Endothelial cell of umbilical vein (primary cell): ENCODE measurements around the gene ARHGEF35. TPM values are rescaled to one million over a fixed set of nuclear protein-coding genes. Genes with fewer than 3 reads are reported as not detected.

Experiments used
- BruUV-seq: library from RNA; stranded (reverse); fragments of 400-500 nt; replicated peaks from 2 replicates; lab custom pipeline; 2021; lab: Mats Ljungman, UMichigan
- CTCF ChIA-PET: fragments of 300-600, 350-600 bp; sonication (Branson Sonifier 250); formaldehyde crosslinking; loops from one replicate; lab custom pipeline; 2021; ENCODE audit warnings: antibody characterized with exemption, inconsistent platforms; lab: Charles Lee
- POLR2A ChIA-PET: fragments of 300-600, 350-600 bp; sonication (Branson Sonifier 250); formaldehyde crosslinking; loops from one replicate; lab custom pipeline; 2021; ENCODE audit warnings: antibody characterized with exemption, inconsistent platforms; lab: Charles Lee
- DNase-seq: peaks from one replicate; pipeline ENCODE4 v3.0.0-alpha.2; 2011; ENCODE audit warnings: low read depth, low spot score
- FAIRE-seq: peaks from 2 replicates; lab custom pipeline; 2011; peaks lifted over from hg19 to GRCh38; lab: Jason Lieb, UNC
- H2AFZ ChIP-seq: 2 replicates; pipeline ENCODE4 v1.6.0; 2012; ENCODE audit warnings: low read depth, low read length, control low read depth, inconsistent platforms
- H3K27ac ChIP-seq: 2 replicates; pipeline ENCODE4 v1.5.1; 2011; ENCODE audit warnings: low read depth, mild to moderate bottlenecking, control low read depth, low read length, moderate library complexity; ENCODE audit not compliant: insufficient read depth
- H3K27me3 ChIP-seq, 2 experiments: 2 replicates each; pipeline versions ENCODE4 v1.6.0 to v1.6.1; 2011; ENCODE audit warnings: low read length in 2 of 2, mixed read lengths in 1 of 2; ENCODE audit not compliant: control insufficient read depth in 2 of 2, insufficient read depth in 2 of 2
- H3K36me3 ChIP-seq, 2 experiments: 2 replicates in 1 of 2; 3 replicates in 1 of 2; pipeline ENCODE4 v1.5.1; 2011; ENCODE audit warnings: low read length in 2 of 2, mild to moderate bottlenecking in 1 of 2, moderate library complexity in 1 of 2; ENCODE audit not compliant: control insufficient read depth in 2 of 2, insufficient read depth in 2 of 2; ENCODE audit errors: extremely low read depth in 1 of 2
- H3K4me1 ChIP-seq: 3 replicates; pipeline ENCODE4 v1.5.1; 2011; ENCODE audit warnings: mild to moderate bottlenecking, low read length; ENCODE audit not compliant: control insufficient read depth, insufficient read depth; ENCODE audit errors: extremely low read depth
- H3K4me2 ChIP-seq: 2 replicates; pipeline ENCODE4 v1.6.1; 2011; ENCODE audit warnings: low read length, control low read depth, mixed read lengths; ENCODE audit not compliant: insufficient read depth
- H3K4me3 ChIP-seq, 3 experiments: fragments of 200-600 bp in 1 of 3; sonication (generic), shearing (Covaris generic) in 1 of 3; replicated peaks in 1 of 3; 2 replicates each; pipeline ENCODE4 v1.5.1; 2011 to 2016; ENCODE audit warnings: control low read depth in 3 of 3, low read length in 3 of 3, mild to moderate bottlenecking in 2 of 3, inconsistent platforms in 1 of 3, low read depth in 1 of 3, moderate library complexity in 1 of 3; ENCODE audit not compliant: insufficient read depth in 1 of 3
- H3K79me2 ChIP-seq: 2 replicates; pipeline ENCODE4 v1.6.0; 2012; ENCODE audit warnings: low read length, inconsistent platforms; ENCODE audit not compliant: control insufficient read depth, insufficient read depth
- H3K9ac ChIP-seq: replicated peaks from 2 replicates; pipeline ENCODE3; 2011; ENCODE audit warnings: low read length, control low read depth; ENCODE audit not compliant: insufficient read depth; ENCODE audit errors: extremely low read depth
- H3K9me1 ChIP-seq: replicated peaks from 3 replicates; pipeline ENCODE4 v1.6.0; 2011; ENCODE audit warnings: mild to moderate bottlenecking, low read length; ENCODE audit not compliant: control insufficient read depth, insufficient read depth; ENCODE audit errors: extremely low read depth
- H3K9me3 ChIP-seq: replicated peaks from 2 replicates; pipeline ENCODE4 v1.5.1; 2012; ENCODE audit warnings: low read length, inconsistent platforms; ENCODE audit not compliant: control insufficient read depth, insufficient read depth
- H4K20me1 ChIP-seq: replicated peaks from 2 replicates; pipeline ENCODE3; 2011; ENCODE audit warnings: mild to moderate bottlenecking, low read length; ENCODE audit not compliant: control insufficient read depth, insufficient read depth; ENCODE audit errors: extremely low read depth
- EZH2 ChIP-seq: IDR thresholded peaks from 2 replicates; pipeline ENCODE4 v1.6.1; 2012; ENCODE audit warnings: borderline replicate concordance, low read depth, mild to moderate bottlenecking, moderate library complexity, low read length, inconsistent platforms; ENCODE audit not compliant: severe bottlenecking
- FOS ChIP-seq: IDR thresholded peaks from 2 replicates; pipeline ENCODE4 v1.6.1; 2011; ENCODE audit warnings: mild to moderate bottlenecking, low read length, moderate library complexity, borderline replicate concordance; ENCODE audit not compliant: insufficient read depth
- GATA2 ChIP-seq: IDR thresholded peaks from 2 replicates; pipeline ENCODE4 v1.7.0; 2011; ENCODE audit warnings: low read depth, mild to moderate bottlenecking, moderate library complexity, mixed read lengths, low read length; ENCODE audit not compliant: insufficient read length, insufficient read depth
- JUN ChIP-seq: IDR thresholded peaks from 2 replicates; pipeline ENCODE4 v1.6.1; 2011; ENCODE audit warnings: borderline replicate concordance, low read depth; ENCODE audit not compliant: insufficient read length, insufficient read depth
- MAX ChIP-seq: IDR thresholded peaks from 2 replicates; pipeline ENCODE4 v1.6.1; 2011; ENCODE audit not compliant: insufficient read depth, insufficient read length
- MYC ChIP-seq: IDR thresholded peaks from one replicate; pipeline ENCODE4 v1.6.1; 2011; ENCODE audit warnings: mild to moderate bottlenecking, low read depth, low read length
- POLR2A ChIP-seq: IDR thresholded peaks from 2 replicates; pipeline ENCODE4 v1.6.1; 2012; ENCODE audit warnings: low read depth, mild to moderate bottlenecking, control low read depth, low read length
- POLR2AphosphoS5 ChIP-seq: IDR thresholded peaks from 2 replicates; pipeline ENCODE4 v1.6.1; 2012; ENCODE audit warnings: low read depth, mild to moderate bottlenecking, control low read depth, low read length, moderate library complexity; ENCODE audit not compliant: insufficient read depth
- dilution Hi-C: fragments of 300-500 bp; cut with MboI; formaldehyde crosslinking; loops from one replicate; pipeline ENCODE4 v1.15.0; 2019; ENCODE audit warnings: low sequenced_read_pairs; ENCODE audit not compliant: extremely low pct_ligation_motif_present
- intact Hi-C: fragments of 100-400 bp; cut with micrococcal nuclease; formaldehyde crosslinking; loops from one replicate; pipeline ENCODE4 v1.10.0; 2022
- polyA plus RNA-seq, 4 experiments: library from polyadenylated mRNA; depleted of rRNA in 3 of 4; stranded (reverse) in 3 of 4; unstranded in 1 of 4; fragments of >200 nt; gene quantifications; 2 replicates each; pipeline versions ENCODE4 v1.2.1 to v1.2.3, GENCODE V29; 2011 to 2012; ENCODE audit warnings: missing spikeins in 1 of 4
- total RNA-seq: library from RNA; stranded (reverse); gene quantifications from 2 replicates; pipeline ENCODE4 v1.2.3, GENCODE V29; 2021
- TF ChIP-seq, protein P1 (sequence below), 2 donors: IDR thresholded peaks; 1 replicate in 1 of 2; 2 replicates in 1 of 2; pipeline ENCODE4 v1.5.1; 2011; ENCODE audit warnings: low read length in 2 of 2, mild to moderate bottlenecking in 2 of 2, moderate library complexity in 2 of 2, control low read depth in 1 of 2, inconsistent platforms in 1 of 2, low read depth in 1 of 2; ENCODE audit not compliant: insufficient read depth in 1 of 2; ENCODE audit errors: extremely low read depth in 1 of 2

Gene ARHGEF35
- total and polyA plus RNA-seq, 2 donors (not counting 3 experiments of a cell fraction or from before 2014, with no cell fraction given), result 0.82 TPM; not detected in 1

GRCh38 chr7:144148224-144148827, 47.3 kb downstream of the ARHGEF35 start:
- peaks cover 1 to 3% of the 10 kb centered on the region in 2 experiments for H3K27me3 ChIP-seq
- no peaks in the 10 kb centered on the region for H4K20me1 ChIP-seq
- FAIRE-seq (no peak), DNase-seq (no peak)
- no peak overlapping the region for H3K4me3 ChIP-seq
- H3K4me1 ChIP-seq, result no peaks in the 10 kb centered on the region
- TF ChIP-seq EZH2 (no peak), GATA2 (no peak), MYC (no peak), POLR2AphosphoS5 (no peak)
- H3K36me3 ChIP-seq, result no peaks in the 10 kb centered on the region
- POLR2A ChIA-PET, result no interaction called here
- no peak overlapping the region for H2AFZ ChIP-seq
- H3K9ac ChIP-seq, result no peak overlapping the region
- BruUV-seq, result no TSS peak
- no peaks in the 10 kb centered on the region for H3K9me3 ChIP-seq
- H3K27ac ChIP-seq, result no peak overlapping the region
- intact Hi-C loops (no loop called here), dilution Hi-C loops (no loop called here)
- H3K79me2 ChIP-seq, result no peaks in the 10 kb centered on the region
- CTCF ChIA-PET, result interaction anchor here (1.0 kb wide), 1 partner anchor 20 kb away, joined by 4 read pairs; no protein-coding TSS in a partner anchor
- no peaks in the 10 kb centered on the region for H3K9me1 ChIP-seq
- no peak overlapping the region for H3K4me2 ChIP-seq

- POLR2A ChIA-PET, result no interaction called here
- no peak for FAIRE-seq
- CTCF ChIA-PET, result interaction anchor here (2.0 kb wide), 1 partner anchor 16 kb away, joined by 5 read pairs; no protein-coding TSS in a partner anchor
- intact Hi-C loops (no loop called here), dilution Hi-C loops (no loop called here)
- TF ChIP-seq JUN (no peak), FOS (no peak), POLR2AphosphoS5 (no peak), GATA2 (no peak), MAX (no peak), POLR2A (no peak), MYC (no peak), EZH2 (no peak)
- TF ChIP-seq, protein P1, sequence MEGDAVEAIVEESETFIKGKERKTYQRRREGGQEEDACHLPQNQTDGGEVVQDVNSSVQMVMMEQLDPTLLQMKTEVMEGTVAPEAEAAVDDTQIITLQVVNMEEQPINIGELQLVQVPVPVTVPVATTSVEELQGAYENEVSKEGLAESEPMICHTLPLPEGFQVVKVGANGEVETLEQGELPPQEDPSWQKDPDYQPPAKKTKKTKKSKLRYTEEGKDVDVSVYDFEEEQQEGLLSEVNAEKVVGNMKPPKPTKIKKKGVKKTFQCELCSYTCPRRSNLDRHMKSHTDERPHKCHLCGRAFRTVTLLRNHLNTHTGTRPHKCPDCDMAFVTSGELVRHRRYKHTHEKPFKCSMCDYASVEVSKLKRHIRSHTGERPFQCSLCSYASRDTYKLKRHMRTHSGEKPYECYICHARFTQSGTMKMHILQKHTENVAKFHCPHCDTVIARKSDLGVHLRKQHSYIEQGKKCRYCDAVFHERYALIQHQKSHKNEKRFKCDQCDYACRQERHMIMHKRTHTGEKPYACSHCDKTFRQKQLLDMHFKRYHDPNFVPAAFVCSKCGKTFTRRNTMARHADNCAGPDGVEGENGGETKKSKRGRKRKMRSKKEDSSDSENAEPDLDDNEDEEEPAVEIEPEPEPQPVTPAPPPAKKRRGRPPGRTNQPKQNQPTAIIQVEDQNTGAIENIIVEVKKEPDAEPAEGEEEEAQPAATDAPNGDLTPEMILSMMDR (IDR thresholded peaks at IDR 0.05; ENCODE audit: extremely low read depth in 1 of 2, insufficient read depth in 1 of 2, low read depth in 1 of 2, low read length in 2 of 2), result no peak
- H3K9me3 ChIP-seq, result no peaks in the 10 kb centered on the region
- no peaks in the 10 kb centered on the region for H3K79me2 ChIP-seq
- no peaks in the 10 kb centered on the region for H3K9me1 ChIP-seq
- no peak overlapping the region for H2AFZ ChIP-seq
- no peaks in the 10 kb centered on the region for H3K36me3 ChIP-seq
- BruUV-seq, result no TSS peak
- no peak for DNase-seq
- no peak overlapping the region for H3K4me3 ChIP-seq
- H3K9ac ChIP-seq, result no peak overlapping the region
- peaks cover 0 to 2% of the 10 kb centered on the region in 2 experiments for H3K27me3 ChIP-seq
- H4K20me1 ChIP-seq, result no peaks in the 10 kb centered on the region
- no peak overlapping the region for H3K4me2 ChIP-seq
- H3K4me1 ChIP-seq, result no peaks in the 10 kb centered on the region
- H3K27ac ChIP-seq, result no peak overlapping the region
Measured at GRCh38 chr7:144144426-144144825, 51.2 kb downstream of the ARHGEF35 start.
